Measurements from ENCODE around the gene HSH2D.

Gene HSH2D

GRCh38 chr19:16203256-16204004 is 59.9 kb downstream of the HSH2D start:
- no peak overlapping the region for H2AFZ ChIP-seq (ENCODE audit: low read length)
- H3K27ac ChIP-seq (ENCODE audit: low read depth, low read length, poor library complexity, severe bottlenecking) = no peak overlapping the region
- H3K27me3 ChIP-seq (ENCODE audit: insufficient read depth, low read length) = no peaks in the 10 kb centered on the region
- H3K4me3 ChIP-seq (ENCODE audit: low read depth, low read length, poor library complexity, severe bottlenecking) = no peak overlapping the region
- H3K9me2 ChIP-seq (ENCODE audit: low read depth, low read length) = no peaks in the 10 kb centered on the region
- no peaks in the 10 kb centered on the region for H3F3A ChIP-seq (ENCODE audit: insufficient read depth, low read length)
- peaks cover 19% of the 10 kb centered on the region for H3K4me1 ChIP-seq (ENCODE audit: insufficient read depth, low read length, severe bottlenecking)
- peaks cover 44% of the 10 kb centered on the region for H3K36me3 ChIP-seq (ENCODE audit: insufficient read depth, low read length)
- no peaks in the 10 kb centered on the region for H3K9me3 ChIP-seq (ENCODE audit: low read length)
- peaks cover 9% of the 10 kb centered on the region for H3K79me2 ChIP-seq (ENCODE audit: insufficient read depth, low read length)
- TF ChIP-seq EZH2 (IDR thresholded peaks at IDR 0.05; ENCODE audit: borderline replicate concordance, low read length) (no peak), CTCF (IDR thresholded peaks at IDR 0.05; ENCODE audit: low read length) (no peak)
- H3K9ac ChIP-seq (ENCODE audit: low read length) = no peak overlapping the region
- no peaks in the 10 kb centered on the region for H4K20me1 ChIP-seq (ENCODE audit: insufficient read depth, low read length)
- no peak overlapping the region for H3K4me2 ChIP-seq (ENCODE audit: low read length)

GRCh38 chr19:16204005-16204294 is 60.5 kb downstream of the HSH2D start:
- TF ChIP-seq EZH2 (IDR thresholded peaks at IDR 0.05; ENCODE audit: borderline replicate concordance, low read length) (no peak), CTCF (IDR thresholded peaks at IDR 0.05; ENCODE audit: low read length) (no peak)
- Histone ChIP-seq H3K9me2 (ENCODE audit: low read depth, low read length) (no peaks in the 10 kb centered on the region), H3K27me3 (ENCODE audit: insufficient read depth, low read length) (no peaks in the 10 kb centered on the region), H3K27ac (ENCODE audit: low read depth, low read length, poor library complexity, severe bottlenecking) (no peak overlapping the region), H2AFZ (ENCODE audit: low read length) (no peak overlapping the region), H3K4me2 (ENCODE audit: low read length) (no peak overlapping the region), H3K9me3 (ENCODE audit: low read length) (no peaks in the 10 kb centered on the region), H3K4me1 (ENCODE audit: insufficient read depth, low read length, severe bottlenecking) (peaks cover 13% of the 10 kb centered on the region), H3K36me3 (ENCODE audit: insufficient read depth, low read length) (peaks cover 49% of the 10 kb centered on the region), H3K79me2 (ENCODE audit: insufficient read depth, low read length) (0 out of 2 replicates have a peak, but pooled peaks cover 4% of the 10 kb centered on the region), H3F3A (ENCODE audit: insufficient read depth, low read length) (no peaks in the 10 kb centered on the region), H4K20me1 (ENCODE audit: insufficient read depth, low read length) (no peaks in the 10 kb centered on the region), H3K9ac (ENCODE audit: low read length) (no peak overlapping the region), H3K4me3 (ENCODE audit: low read depth, low read length, poor library complexity, severe bottlenecking) (no peak overlapping the region)

- Histone ChIP-seq H3K9me3 (ENCODE audit: low read length) (no peaks in the 10 kb centered on the region), H3K79me2 (ENCODE audit: insufficient read depth, low read length) (no peaks in the 10 kb centered on the region), H3K4me1 (ENCODE audit: insufficient read depth, low read length, severe bottlenecking) (no peaks in the 10 kb centered on the region), H3K4me2 (ENCODE audit: low read length) (no peak overlapping the region), H3K9ac (ENCODE audit: low read length) (no peak overlapping the region), H3K4me3 (ENCODE audit: low read depth, low read length, poor library complexity, severe bottlenecking) (no peak overlapping the region), H3K36me3 (ENCODE audit: insufficient read depth, low read length) (peaks cover 61% of the 10 kb centered on the region), H3F3A (ENCODE audit: insufficient read depth, low read length) (no peaks in the 10 kb centered on the region), H3K9me2 (ENCODE audit: low read depth, low read length) (no peaks in the 10 kb centered on the region), H4K20me1 (ENCODE audit: insufficient read depth, low read length) (no peaks in the 10 kb centered on the region), H3K27me3 (ENCODE audit: insufficient read depth, low read length) (no peaks in the 10 kb centered on the region), H3K27ac (ENCODE audit: low read depth, low read length, poor library complexity, severe bottlenecking) (no peak overlapping the region), H2AFZ (ENCODE audit: low read length) (no peak overlapping the region)
- TF ChIP-seq CTCF (IDR thresholded peaks at IDR 0.05; ENCODE audit: low read length) = no peak
- TF ChIP-seq EZH2 (IDR thresholded peaks at IDR 0.05; ENCODE audit: borderline replicate concordance, low read length) = no peak
These were observed 61.9 kb downstream of the HSH2D start for GRCh38 chr19:16205205-16206045.
